Measurements from ENCODE around the gene C12orf75. TPM values are rescaled to one million over a fixed set of nuclear protein-coding genes. Genes with fewer than 3 reads are reported as not detected.
"Not testable (repeated sequence)": the region's sequence is repeated elsewhere in the genome, so short reads cannot be mapped to it uniquely, and the experiment has no call there.

C12orf75 gene
- total RNA-seq, 1 donor from 2014 or later, result 49.7 TPM

- ATAC-seq, result peak; percentile 82
Observed at GRCh38 chr12:105382771-105383622, 52.5 kb downstream of the C12orf75 start.

GRCh38 chr12:105384220-105384619 is 53.7 kb downstream of the C12orf75 start:
- ATAC-seq, result no peak

- ATAC-seq, result no peak
Observed at GRCh38 chr12:105384916-105385535, 54.5 kb downstream of the C12orf75 start.

- no peak for ATAC-seq
Observed at GRCh38 chr12:105386431-105386830, 55.9 kb downstream of the C12orf75 start.

- no peak for ATAC-seq
Observed at GRCh38 chr12:105391231-105391630, 60.7 kb downstream of the C12orf75 start.

GRCh38 chr12:105393587-105393986 is 63.1 kb downstream of the C12orf75 start:
- ATAC-seq, result no peak

- no peak for ATAC-seq
Observed at GRCh38 chr12:105396024-105396423, 65.5 kb downstream of the C12orf75 start.

GRCh38 chr12:105396983-105397382 is 66.5 kb downstream of the C12orf75 start:
- no peak for ATAC-seq

- no peak for ATAC-seq
Observed at GRCh38 chr12:105398930-105399329, 68.4 kb downstream of the C12orf75 start.

GRCh38 chr12:105399428-105400081 is 69.1 kb downstream of the C12orf75 start:
- ATAC-seq, result no peak

GRCh38 chr12:105400227-105400626 is 69.7 kb downstream of the C12orf75 start:
- ATAC-seq, result no peak

- ATAC-seq, result no peak
Observed at GRCh38 chr12:105401198-105401597, 70.7 kb downstream of the C12orf75 start.

- ATAC-seq, result no peak
Observed at GRCh38 chr12:105402366-105402765, 71.9 kb downstream of the C12orf75 start.

GRCh38 chr12:105403095-105403494 is 72.6 kb downstream of the C12orf75 start:
- no peak for ATAC-seq

- ATAC-seq, result not testable (repeated sequence)
Observed at GRCh38 chr12:105404134-105404533, 73.6 kb downstream of the C12orf75 start.

- no peak for ATAC-seq
Observed at GRCh38 chr12:105406497-105406896, 76.0 kb downstream of the C12orf75 start.

GRCh38 chr12:105409279-105409678 is 78.8 kb downstream of the C12orf75 start:
- no peak for ATAC-seq

GRCh38 chr12:105409801-105410471 is 79.4 kb downstream of the C12orf75 start:
- peak; percentile 31 for ATAC-seq

- ATAC-seq, result no peak
Observed at GRCh38 chr12:105413911-105414487, 83.5 kb downstream of the C12orf75 start.

- no peak for ATAC-seq
Observed at GRCh38 chr12:105417732-105418131, 87.2 kb downstream of the C12orf75 start.

- peak; percentile 45 for ATAC-seq
Observed at GRCh38 chr12:105418229-105418628, 87.7 kb downstream of the C12orf75 start.

- ATAC-seq, result no peak
Observed at GRCh38 chr12:105418821-105419291, 88.4 kb downstream of the C12orf75 start.

Data from esophagus mucosa (tissue), 1 donor.